Germinal center (tissue), 1 donor: ENCODE measurements around the gene PTGDR2.

Experiments used
- DNase-seq: peaks from one replicate; pipeline ENCODE4 v3.0.0; 2012; ENCODE audit warnings: mixed read lengths, low spot score

The PTGDR2 gene

DNA sequence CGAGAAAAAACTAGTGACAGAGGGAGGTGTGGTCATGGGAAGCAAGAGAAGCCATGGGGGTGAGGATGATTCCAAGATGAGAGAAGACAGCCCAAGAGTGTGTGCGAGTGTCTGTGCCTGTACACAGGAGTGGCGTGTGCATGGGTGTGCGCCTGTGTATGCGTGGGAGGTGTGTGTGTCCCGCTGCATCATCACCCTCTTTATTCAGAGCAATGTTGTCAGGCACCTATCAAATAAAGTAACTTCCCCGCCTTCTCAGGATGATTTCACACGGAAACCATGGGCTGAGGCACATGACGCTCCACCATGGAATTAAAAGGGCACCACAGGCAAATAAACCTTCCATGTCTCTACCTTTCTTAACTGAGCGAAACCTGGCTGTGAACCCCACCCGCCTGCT is 46.1 kb downstream of the PTGDR2 start:
- DNase-seq: no peak

DNA sequence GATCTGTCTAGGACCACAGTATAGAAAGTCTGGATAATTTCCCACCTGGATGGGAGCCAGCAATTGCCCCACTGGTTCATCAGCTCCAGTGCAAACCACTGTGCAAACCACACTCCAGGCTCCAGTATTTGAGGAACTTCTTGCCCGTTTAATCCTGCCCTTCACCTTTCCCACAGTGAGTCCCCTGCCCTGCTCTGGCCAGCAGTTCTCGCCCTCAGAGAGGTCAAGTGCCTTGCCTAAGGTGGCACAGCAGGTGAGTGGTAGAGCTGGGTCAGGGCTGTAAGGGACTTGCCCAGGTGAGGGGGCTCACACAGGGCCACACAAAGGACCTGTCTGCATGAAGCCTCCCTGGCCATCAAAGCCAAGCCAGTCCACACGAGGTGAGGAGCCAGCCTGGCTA is 46.5 kb downstream of the PTGDR2 start:
- no peak for DNase-seq

DNA sequence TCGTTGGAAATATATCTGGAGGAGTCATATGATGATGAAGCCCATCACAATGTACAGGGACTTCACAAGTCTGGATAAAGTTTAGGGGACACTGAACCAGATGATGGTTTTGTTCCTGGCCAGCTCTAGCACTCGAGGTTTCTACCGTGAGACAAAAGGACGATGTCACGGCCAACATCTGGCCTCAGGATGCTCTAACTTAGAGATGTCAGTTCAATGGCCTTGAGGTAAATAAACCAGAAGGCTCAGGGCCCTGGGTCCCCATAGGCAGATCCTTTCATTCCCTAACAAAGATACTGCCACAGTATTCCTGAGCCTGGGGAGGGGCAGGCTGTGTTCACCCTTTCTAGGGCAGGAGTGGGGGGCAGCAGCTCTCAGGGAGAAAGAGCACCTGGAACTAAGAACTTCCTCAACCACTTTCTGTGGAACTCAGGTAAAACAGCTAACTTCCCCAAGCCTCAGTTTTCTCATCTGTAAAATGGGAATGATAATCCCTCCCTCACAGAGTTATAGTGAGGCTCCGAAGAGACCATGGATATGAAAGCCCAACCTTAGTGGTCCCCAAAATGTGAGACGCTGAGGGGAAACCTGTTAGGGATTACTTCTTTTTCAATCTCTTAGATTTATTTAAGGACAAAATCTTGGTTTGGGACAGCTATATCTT is 52.3 kb downstream of the PTGDR2 start:
- no peak for DNase-seq

DNA sequence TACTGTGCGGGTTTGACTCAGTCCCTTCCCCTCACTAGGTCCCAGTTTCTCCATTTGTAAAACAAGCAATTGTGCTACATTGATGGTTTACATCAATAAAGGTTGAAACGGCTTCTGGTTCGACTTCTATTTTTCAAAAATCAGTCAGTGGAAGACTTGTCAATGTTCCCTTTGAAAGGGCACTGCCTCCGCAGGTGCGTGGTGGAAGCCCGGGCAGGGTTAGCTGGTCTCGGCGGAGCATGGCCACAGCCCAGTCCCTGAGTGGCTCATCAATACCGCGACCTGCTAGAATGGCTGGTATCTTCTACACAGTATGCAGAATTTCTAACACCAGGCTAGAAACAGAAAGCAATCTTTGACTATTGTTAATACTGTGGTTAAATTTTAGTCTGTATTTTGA is 54.6 kb downstream of the PTGDR2 start:
- no peak for DNase-seq
